Right atrium auricular region (tissue), 2 donors: ENCODE measurements around the gene LPP. TPM values are rescaled to one million over a fixed set of nuclear protein-coding genes. Genes with fewer than 3 reads are reported as not detected.

Experiments
- DNase-seq: peaks from one replicate; pipeline ENCODE4 v3.0.0-alpha.2; 2019; ENCODE audit warnings: low spot score
- H3K27ac ChIP-seq, 2 donors: fragments of 200-600 bp; sonication (generic); 1 replicate in 1 of 2; 2 replicates in 1 of 2; pipeline ENCODE4 v1.5.1; 2016 to 2019
- H3K27me3 ChIP-seq, 2 donors: fragments of 200-600 bp; sonication (generic); one replicate each; pipeline versions ENCODE4 v1.5.1 to v1.6.0; 2017 to 2019
- H3K36me3 ChIP-seq: fragments of 200-600 bp; sonication (generic); one replicate; pipeline ENCODE4 v1.5.1; 2016
- H3K4me1 ChIP-seq, 2 donors: fragments of 200-600 bp; sonication (generic); one replicate each; pipeline versions ENCODE4 v1.5.1 to v1.6.0; 2017 to 2019
- H3K4me3 ChIP-seq, 2 donors: fragments of 200-600 bp; sonication (generic); 1 replicate in 1 of 2; 2 replicates in 1 of 2; pipeline ENCODE4 v1.5.1; 2017 to 2019; ENCODE audit warnings: mild to moderate bottlenecking in 1 of 2, moderate library complexity in 1 of 2
- H3K9me3 ChIP-seq, 2 donors: fragments of 200-600 bp; sonication (generic); one replicate each; pipeline ENCODE4 v1.5.1; 2019
- total RNA-seq, 2 donors: library from RNA; depleted of rRNA; stranded (reverse); fragments of >200 nt; gene quantifications; one replicate each; pipeline ENCODE4 v1.1.0, GENCODE V29; 2016
- TF ChIP-seq, protein P1 (sequence below), 2 donors: fragments of 200-600 bp; sonication (generic); IDR thresholded peaks; one replicate each; pipeline ENCODE4 v1.5.1; 2019; ENCODE audit warnings: antibody characterized with exemption in 2 of 2

Gene LPP
- total RNA-seq, 2 donors from 2014 or later: 117 to 186 TPM

DNA sequence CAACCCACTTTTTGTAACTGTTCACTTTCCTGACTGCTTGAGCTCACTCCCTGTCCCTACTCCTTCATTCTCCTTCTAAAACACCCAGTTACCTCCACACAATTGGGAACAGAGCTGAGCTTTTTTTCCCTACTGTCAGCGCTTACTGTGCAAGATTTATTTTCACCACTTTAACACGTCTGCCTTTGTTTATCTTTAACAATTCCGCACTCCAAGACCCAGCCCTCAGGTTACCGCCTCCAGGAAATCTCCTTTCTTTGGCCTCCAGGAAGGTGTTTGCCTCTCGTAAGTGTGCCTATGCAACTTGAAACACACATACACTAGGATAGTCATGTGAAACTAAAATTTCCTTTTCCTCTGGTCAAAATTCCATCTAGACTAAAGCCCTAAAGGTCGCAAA, 745.9 kb downstream of the LPP start:
- Histone ChIP-seq H3K9me3 (no peaks in the 10 kb centered on the region), H3K4me3 (no peak overlapping the region), H3K27ac (peak overlapping the region in 1 of 2 donors; percentile 9), H3K36me3 (no peaks in the 10 kb centered on the region), H3K27me3 (no peaks in the 10 kb centered on the region), H3K4me1 (peaks cover 0 to 20% of the 10 kb centered on the region in 2 donors)
- TF ChIP-seq, protein P1, sequence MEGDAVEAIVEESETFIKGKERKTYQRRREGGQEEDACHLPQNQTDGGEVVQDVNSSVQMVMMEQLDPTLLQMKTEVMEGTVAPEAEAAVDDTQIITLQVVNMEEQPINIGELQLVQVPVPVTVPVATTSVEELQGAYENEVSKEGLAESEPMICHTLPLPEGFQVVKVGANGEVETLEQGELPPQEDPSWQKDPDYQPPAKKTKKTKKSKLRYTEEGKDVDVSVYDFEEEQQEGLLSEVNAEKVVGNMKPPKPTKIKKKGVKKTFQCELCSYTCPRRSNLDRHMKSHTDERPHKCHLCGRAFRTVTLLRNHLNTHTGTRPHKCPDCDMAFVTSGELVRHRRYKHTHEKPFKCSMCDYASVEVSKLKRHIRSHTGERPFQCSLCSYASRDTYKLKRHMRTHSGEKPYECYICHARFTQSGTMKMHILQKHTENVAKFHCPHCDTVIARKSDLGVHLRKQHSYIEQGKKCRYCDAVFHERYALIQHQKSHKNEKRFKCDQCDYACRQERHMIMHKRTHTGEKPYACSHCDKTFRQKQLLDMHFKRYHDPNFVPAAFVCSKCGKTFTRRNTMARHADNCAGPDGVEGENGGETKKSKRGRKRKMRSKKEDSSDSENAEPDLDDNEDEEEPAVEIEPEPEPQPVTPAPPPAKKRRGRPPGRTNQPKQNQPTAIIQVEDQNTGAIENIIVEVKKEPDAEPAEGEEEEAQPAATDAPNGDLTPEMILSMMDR (IDR thresholded peaks at IDR 0.05): no peak
- DNase-seq: no peak

DNA sequence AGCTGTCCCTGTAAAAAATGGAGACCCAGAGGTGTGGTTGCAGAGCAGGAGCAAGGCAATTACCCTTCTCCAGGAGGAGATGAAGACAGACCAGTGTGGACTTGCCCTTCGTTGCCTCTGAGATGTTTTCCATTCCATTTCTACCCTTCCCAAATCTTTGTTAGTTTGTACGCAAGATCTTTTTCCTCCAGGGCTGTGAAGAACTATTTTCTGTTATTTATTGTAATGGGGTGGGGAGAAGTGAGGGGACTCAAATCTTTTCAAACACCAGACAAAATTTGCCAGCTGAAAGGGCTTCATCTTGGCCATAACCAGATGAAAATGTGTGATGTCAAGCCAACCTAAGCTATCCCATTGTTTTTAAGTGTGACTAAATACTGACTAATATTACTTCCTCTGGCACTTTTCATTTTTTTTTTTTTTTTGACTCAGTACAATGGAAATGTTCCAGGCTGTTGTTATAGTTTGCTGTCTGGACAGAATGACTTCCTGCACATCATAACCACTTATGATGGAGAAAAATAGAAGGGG, 746.5 kb downstream of the LPP start:
- H3K27me3 ChIP-seq: no peaks in the 10 kb centered on the region
- peaks cover 0 to 20% of the 10 kb centered on the region in 2 donors for H3K4me1 ChIP-seq
- H3K9me3 ChIP-seq: no peaks in the 10 kb centered on the region
- no peak for DNase-seq
- no peak overlapping the region for H3K4me3 ChIP-seq
- TF ChIP-seq, protein P1 (IDR thresholded peaks at IDR 0.05): no peak
- H3K36me3 ChIP-seq: no peaks in the 10 kb centered on the region
- H3K27ac ChIP-seq: peak overlapping the region; percentile 19 to 57

DNA sequence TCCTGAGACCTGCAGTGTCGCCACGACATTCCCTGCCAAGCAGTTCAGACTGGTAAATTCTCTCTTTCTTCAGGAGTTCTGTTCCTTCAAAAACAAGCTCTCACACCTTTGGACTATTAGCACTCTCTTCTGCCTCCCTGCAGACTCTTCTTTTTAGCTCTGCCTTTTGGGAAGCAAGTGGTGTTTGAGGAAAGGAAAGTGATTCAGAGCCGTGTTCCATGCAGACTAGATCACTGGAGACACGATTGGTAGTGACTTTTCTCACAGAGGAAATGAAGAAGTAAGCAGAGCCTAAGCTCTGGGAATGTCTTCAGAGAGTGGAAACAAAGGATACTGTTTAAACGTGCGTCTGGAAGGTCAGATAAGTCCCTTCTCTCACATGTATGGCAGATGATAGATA, 747.2 kb downstream of the LPP start:
- DNase-seq: no peak
- H3K36me3 ChIP-seq: no peaks in the 10 kb centered on the region

DNA sequence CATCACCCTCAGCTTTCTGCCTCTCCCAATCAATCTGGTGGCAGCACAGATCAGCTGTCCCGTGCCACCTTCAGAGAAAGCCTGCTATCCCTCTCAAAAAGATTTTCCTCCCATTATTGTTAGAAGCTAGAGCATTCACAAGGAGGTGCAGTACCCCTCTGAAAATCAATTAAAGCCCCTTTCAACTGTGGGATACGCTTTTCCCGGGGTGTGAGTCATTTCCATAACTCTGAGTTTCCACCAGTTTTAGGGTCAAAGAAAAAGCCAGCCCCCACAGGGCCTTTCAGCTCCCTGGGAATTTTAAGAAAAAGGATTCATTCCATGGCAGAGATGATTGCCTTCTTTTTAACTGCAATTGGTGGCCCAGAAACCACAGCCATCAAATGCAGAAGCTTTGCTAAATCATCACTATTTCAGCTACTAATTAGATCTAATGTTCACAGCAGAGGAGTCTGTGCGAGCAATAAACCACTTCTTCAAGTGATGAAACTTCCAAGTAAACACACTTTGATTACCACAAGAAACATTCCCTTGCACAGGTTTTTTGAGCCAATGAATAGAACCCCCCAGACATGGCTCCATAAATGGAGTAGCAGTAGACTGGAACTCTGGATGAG, 747.8 kb downstream of the LPP start:
- peak overlapping the region; percentile 19 to 57 for H3K27ac ChIP-seq
- TF ChIP-seq, protein P1 (IDR thresholded peaks at IDR 0.05): no peak
- H3K36me3 ChIP-seq: no peaks in the 10 kb centered on the region
- no peaks in the 10 kb centered on the region for H3K9me3 ChIP-seq
- no peak overlapping the region for H3K4me3 ChIP-seq
- H3K27me3 ChIP-seq: no peaks in the 10 kb centered on the region
- H3K4me1 ChIP-seq: peaks cover 0 to 20% of the 10 kb centered on the region in 2 donors
- DNase-seq: no peak

More for the DNA sequence above, 747.2 kb downstream of the LPP start:
- TF ChIP-seq, protein P1 (IDR thresholded peaks at IDR 0.05): no peak
- peaks cover 0 to 20% of the 10 kb centered on the region in 2 donors for H3K4me1 ChIP-seq
- H3K27me3 ChIP-seq: no peaks in the 10 kb centered on the region
- H3K9me3 ChIP-seq: no peaks in the 10 kb centered on the region
- no peak overlapping the region for H3K4me3 ChIP-seq
- peak overlapping the region; percentile 19 to 57 for H3K27ac ChIP-seq

DNA sequence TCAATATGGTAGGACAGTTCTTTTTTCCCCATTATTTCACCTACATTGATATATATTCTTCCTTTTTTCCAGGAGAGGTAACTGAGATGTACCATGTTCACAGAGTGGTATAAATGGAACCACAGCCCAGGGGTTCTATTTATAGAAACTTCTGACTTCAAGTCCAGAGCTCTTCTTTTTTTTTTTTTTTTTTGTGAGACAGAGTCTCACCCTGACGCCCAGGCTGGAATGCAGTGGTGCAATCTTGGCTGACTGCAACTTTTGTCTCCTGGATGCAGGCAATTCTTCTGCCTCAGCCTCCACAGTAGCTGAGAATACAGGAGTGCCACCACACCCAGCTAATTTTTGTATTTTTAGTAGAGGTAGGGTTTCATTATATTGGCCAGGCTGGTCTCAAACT, 750.7 kb downstream of the LPP start:
- H3K27ac ChIP-seq: no peak overlapping the region
- no peak overlapping the region for H3K4me3 ChIP-seq
- no peaks in the 10 kb centered on the region for H3K9me3 ChIP-seq
- TF ChIP-seq, protein P1 (IDR thresholded peaks at IDR 0.05): no peak
- H3K4me1 ChIP-seq: peaks cover 0 to 20% of the 10 kb centered on the region in 2 donors
- no peak for DNase-seq
- no peaks in the 10 kb centered on the region for H3K36me3 ChIP-seq
- H3K27me3 ChIP-seq: no peaks in the 10 kb centered on the region

DNA sequence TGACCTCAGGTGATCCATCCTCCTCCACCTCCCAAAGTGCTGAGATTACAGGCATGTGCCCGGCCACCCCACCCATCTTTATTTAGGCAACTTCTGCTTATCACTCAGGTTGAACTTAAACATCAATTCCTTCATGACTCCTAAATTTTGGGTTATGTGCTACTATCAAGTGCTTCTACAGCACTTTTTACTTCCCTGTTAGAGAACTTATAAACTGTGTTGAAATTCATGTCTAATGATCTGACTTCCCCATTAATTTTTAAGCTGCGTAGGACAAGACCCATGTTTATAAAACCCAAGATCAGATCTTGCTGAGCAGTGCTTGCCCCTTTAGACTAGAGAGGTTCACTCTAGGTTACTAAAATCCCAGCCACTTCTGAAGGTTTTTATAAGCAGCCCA, 751.6 kb downstream of the LPP start:
- TF ChIP-seq, protein P1 (IDR thresholded peaks at IDR 0.05): no peak
- Histone ChIP-seq H3K27me3 (no peaks in the 10 kb centered on the region), H3K4me1 (peaks cover 0 to 14% of the 10 kb centered on the region in 2 donors), H3K27ac (no peak overlapping the region), H3K9me3 (no peaks in the 10 kb centered on the region), H3K36me3 (no peaks in the 10 kb centered on the region), H3K4me3 (no peak overlapping the region)
- DNase-seq: no peak
